Esophagus squamous epithelium (tissue), 5 donors: ENCODE results near the gene DPYSL4. TPM values are rescaled to one million over a fixed set of nuclear protein-coding genes. Genes with fewer than 3 reads are reported as not detected.

Source experiments
- DNase-seq: peaks from one replicate; lab custom pipeline; 2025; lab: John Stamatoyannopoulos, UW
- H3K27ac ChIP-seq, 4 donors: fragments of 200-600 bp; sonication (generic); one replicate each; pipeline ENCODE4 v1.5.1; 2016 to 2019; ENCODE audit warnings: mild to moderate bottlenecking in 1 of 4
- H3K27me3 ChIP-seq, 4 donors: fragments of 200-600 bp; sonication (generic); 1 replicate in 3 of 4; 2 replicates in 1 of 4; pipeline versions ENCODE4 v1.5.1 to v1.6.0; 2017 to 2021; ENCODE audit warnings: antibody characterized with exemption in 1 of 4
- H3K36me3 ChIP-seq, 3 donors: fragments of 200-600 bp; sonication (generic); one replicate each; pipeline ENCODE4 v1.5.1; 2016 to 2019
- H3K4me1 ChIP-seq, 3 donors: fragments of 200-600 bp; sonication (generic); one replicate each; pipeline ENCODE4 v1.5.1; 2017 to 2019
- H3K4me3 ChIP-seq, 4 donors: fragments of 200-600 bp; sonication (generic); 1 replicate in 3 of 4; 2 replicates in 1 of 4; pipeline ENCODE4 v1.5.1; 2016 to 2019; ENCODE audit warnings: mild to moderate bottlenecking in 2 of 4, moderate library complexity in 1 of 4
- H3K9me3 ChIP-seq, 3 donors: fragments of 200-600 bp; sonication (generic); one replicate each; pipeline ENCODE4 v1.5.1; 2016 to 2019
- CTCF ChIP-seq, 6 experiments: fragments of 450-650 bp in 4 of 6; fragments of 200-600 bp in 2 of 6; sonication (generic) in 2 of 6; IDR thresholded peaks; one replicate each; pipeline ENCODE4 v1.5.1; 2016 to 2019; ENCODE audit warnings: antibody characterized with exemption in 6 of 6, mild to moderate bottlenecking in 4 of 6, moderate library complexity in 4 of 6
- POLR2A ChIP-seq, 4 donors: fragments of 450-650 bp; IDR thresholded peaks; one replicate each; pipeline ENCODE4 v1.6.1; 2017; ENCODE audit warnings: antibody characterized with exemption in 4 of 4, mild to moderate bottlenecking in 4 of 4, moderate library complexity in 3 of 4
- WGBS, 2 donors: methylation state at CpG; one replicate each; pipeline ENCODE4 v1.1.5; 2018; 5-methylcytosine and 5-hydroxymethylcytosine counted together
- intact Hi-C: fragments of 100-400 bp; cut with DNase I; formaldehyde crosslinking; loops from one replicate; pipeline ENCODE4 v1.15.0; 2022
- total RNA-seq, 4 donors: library from RNA; depleted of rRNA; stranded (reverse); fragments of >200 nt; gene quantifications; one replicate each; pipeline ENCODE4 v1.1.0, GENCODE V29; 2016
- donor health status: DM: yes; HTN: yes; CAD: no.

DPYSL4 gene
- total RNA-seq, 4 donors from 2014 or later: 0.95 to 1.6 TPM; not detected in 2

GRCh38 chr10:132170561-132171361 is 16.0 kb upstream of the DPYSL4 start:
- no peak overlapping the region for H3K27ac ChIP-seq
- intact Hi-C loops: no loop called here
- H3K4me3 ChIP-seq: no peak overlapping the region
- 54 to 74% methylated on average over 18 to 19 of the region's 36 CpGs for WGBS, 2 donors
- peaks cover 0 to 57% (median 0%) of the 10 kb centered on the region in 4 donors for H3K27me3 ChIP-seq
- H3K9me3 ChIP-seq: no peaks in the 10 kb centered on the region
- H3K36me3 ChIP-seq: no peaks in the 10 kb centered on the region
- H3K4me1 ChIP-seq: peaks cover 0 to under 1% (median 0%) of the 10 kb centered on the region in 3 donors
- no peak for DNase-seq
- TF ChIP-seq POLR2A (IDR thresholded peaks at IDR 0.05): no peak
- TF ChIP-seq CTCF (IDR thresholded peaks at IDR 0.05): no peak

GRCh38 chr10:132172091-132173066 is 14.4 kb upstream of the DPYSL4 start:
- H3K4me3 ChIP-seq: no peak overlapping the region
- TF ChIP-seq CTCF (IDR thresholded peaks at IDR 0.05) (no peak), POLR2A (IDR thresholded peaks at IDR 0.05) (no peak)
- intact Hi-C loops: no loop called here
- no peaks in the 10 kb centered on the region for H3K9me3 ChIP-seq
- no peak for DNase-seq
- peaks cover 0 to 73% (median 0%) of the 10 kb centered on the region in 4 donors for H3K27me3 ChIP-seq
- H3K4me1 ChIP-seq: peaks cover 0 to 10% (median 0%) of the 10 kb centered on the region in 3 donors
- WGBS, 2 donors: 49 to 57% methylated on average over 16 to 26 of the region's 26 CpGs
- no peak overlapping the region for H3K27ac ChIP-seq
- no peaks in the 10 kb centered on the region for H3K36me3 ChIP-seq

- Histone ChIP-seq H3K4me1 (peaks cover 0 to 10% (median 0%) of the 10 kb centered on the region in 3 donors), H3K4me3 (no peak overlapping the region), H3K27me3 (peaks cover 0 to 78% (median 0%) of the 10 kb centered on the region in 4 donors), H3K9me3 (no peaks in the 10 kb centered on the region), H3K27ac (no peak overlapping the region), H3K36me3 (no peaks in the 10 kb centered on the region)
- no peak for DNase-seq
- TF ChIP-seq CTCF (IDR thresholded peaks at IDR 0.05): no peak
- no peak for TF ChIP-seq POLR2A (IDR thresholded peaks at IDR 0.05)
- intact Hi-C loops: no loop called here
- WGBS, 2 donors: 79 to 80% methylated on average over 5 of the region's 5 CpGs
Observed at GRCh38 chr10:132173185-132173584, 13.6 kb upstream of the DPYSL4 start.

GRCh38 chr10:132174237-132174636 is 12.5 kb upstream of the DPYSL4 start:
- H3K36me3 ChIP-seq: no peaks in the 10 kb centered on the region
- intact Hi-C loops: no loop called here
- H3K27me3 ChIP-seq: peaks cover 0 to 79% (median 0%) of the 10 kb centered on the region in 4 donors
- DNase-seq: no peak
- WGBS, 2 donors: 80 to 90% methylated on average over 2 to 9 of the region's 11 CpGs
- H3K9me3 ChIP-seq: no peaks in the 10 kb centered on the region
- H3K27ac ChIP-seq: no peak overlapping the region
- no peak overlapping the region for H3K4me3 ChIP-seq
- TF ChIP-seq POLR2A (IDR thresholded peaks at IDR 0.05) (no peak), CTCF (IDR thresholded peaks at IDR 0.05) (no peak)
- H3K4me1 ChIP-seq: peaks cover 0 to 10% (median 0%) of the 10 kb centered on the region in 3 donors
